H1 (cell line): ENCODE results near the gene GRHL3. TPM values are rescaled to one million over a fixed set of nuclear protein-coding genes. Genes with fewer than 3 reads are reported as not detected.
A peak's percentile ranks its signal among the peaks of the same experiment; 100 is the strongest.

Experiments
- CTCF ChIA-PET: fragments of 300-600 bp; sonication (Branson Sonifier 250); formaldehyde crosslinking; loops from one replicate; lab custom pipeline; 2021; ENCODE audit not compliant: partially characterized antibody; lab: Charles Lee
- POLR2A ChIA-PET: fragments of 300-600 bp; sonication (Branson Sonifier 250); formaldehyde crosslinking; loops from one replicate; lab custom pipeline; 2021; ENCODE audit warnings: inconsistent platforms; ENCODE audit not compliant: partially characterized antibody; lab: Charles Lee
- DNase-seq, 2 experiments: peaks; one replicate each; pipeline versions ENCODE4 v3.0.0 to v3.0.0-alpha.2; 2010 to 2022; ENCODE audit warnings: low spot score in 2 of 2, low read depth in 1 of 2, mixed read lengths in 1 of 2
- FAIRE-seq: peaks from 2 replicates; lab custom pipeline; 2011; peaks lifted over from hg19 to GRCh38; lab: Jason Lieb, UNC
- H2AFZ ChIP-seq: 2 replicates; pipeline ENCODE4 v1.8.1; 2012; ENCODE audit warnings: low read length, inconsistent platforms
- H2AK5ac ChIP-seq: 2 replicates; pipeline ENCODE4 v1.6.1; 2013; ENCODE audit warnings: low read depth, low read length
- H2BK120ac ChIP-seq: replicated peaks from 2 replicates; pipeline ENCODE3; 2013; ENCODE audit warnings: low read depth, low read length, inconsistent platforms
- H2BK12ac ChIP-seq: 2 replicates; pipeline ENCODE4 v1.6.1; 2013; ENCODE audit warnings: low read depth, low read length
- H2BK15ac ChIP-seq: 2 replicates; pipeline ENCODE4 v1.6.1; 2013; ENCODE audit warnings: low read length
- H2BK20ac ChIP-seq: 2 replicates; pipeline ENCODE4 v1.6.1; 2013; ENCODE audit warnings: low read length
- H2BK5ac ChIP-seq: 2 replicates; pipeline ENCODE4 v1.6.1; 2013; ENCODE audit warnings: low read depth, low read length
- H3K14ac ChIP-seq: 2 replicates; pipeline ENCODE4 v1.6.1; 2013; ENCODE audit warnings: inconsistent platforms; ENCODE audit not compliant: insufficient read length
- H3K18ac ChIP-seq: 2 replicates; pipeline ENCODE4 v1.6.1; 2013; ENCODE audit warnings: low read length; ENCODE audit errors: extremely low read depth
- H3K23ac ChIP-seq: 2 replicates; pipeline ENCODE4 v1.6.1; 2013; ENCODE audit warnings: inconsistent platforms; ENCODE audit not compliant: insufficient read length
- H3K23me2 ChIP-seq: 2 replicates; pipeline ENCODE4 v1.6.1; 2013; ENCODE audit warnings: low read depth, low read length
- H3K27ac ChIP-seq: 2 replicates; pipeline ENCODE4 v1.6.1; 2011; ENCODE audit warnings: low read depth, low read length, inconsistent platforms
- H3K27me3 ChIP-seq, 4 experiments: replicated peaks in 1 of 4; 1 replicate in 1 of 4; 2 replicates in 3 of 4; pipeline versions ENCODE4 v1.6.1 to v1.8.1; 2011 to 2013; ENCODE audit warnings: low read length in 3 of 4, mild to moderate bottlenecking in 3 of 4, inconsistent platforms in 2 of 4, mixed read lengths in 2 of 4, moderate library complexity in 1 of 4; ENCODE audit not compliant: control insufficient read depth in 3 of 4, insufficient read depth in 3 of 4; ENCODE audit errors: extremely low read depth in 1 of 4
- H3K36me3 ChIP-seq, 4 experiments: 2 replicates each; pipeline versions ENCODE4 v1.6.1 to v1.8.1; 2011 to 2013; ENCODE audit warnings: mild to moderate bottlenecking in 4 of 4, low read length in 3 of 4, moderate library complexity in 2 of 4, control low read depth in 1 of 4, inconsistent platforms in 1 of 4; ENCODE audit not compliant: insufficient read depth in 4 of 4, control insufficient read depth in 2 of 4
- H3K4ac ChIP-seq: replicated peaks from 2 replicates; pipeline ENCODE3; 2013; ENCODE audit warnings: low read length, low read depth, mixed read lengths, inconsistent platforms; ENCODE audit not compliant: insufficient read length
- H3K4me1 ChIP-seq, 4 experiments: replicated peaks in 1 of 4; 1 replicate in 1 of 4; 2 replicates in 3 of 4; pipeline versions ENCODE4 v1.6.1 to v1.8.1; 2011 to 2013; ENCODE audit warnings: low read length in 3 of 4, inconsistent platforms in 2 of 4, mixed read lengths in 1 of 4; ENCODE audit not compliant: insufficient read depth in 4 of 4, control insufficient read depth in 3 of 4
- H3K4me2 ChIP-seq, 2 experiments: 2 replicates each; pipeline versions ENCODE4 v1.6.1 to v1.8.1; 2011 to 2013; ENCODE audit warnings: low read depth in 2 of 2, low read length in 2 of 2, control low read depth in 1 of 2, inconsistent platforms in 1 of 2, mild to moderate bottlenecking in 1 of 2; ENCODE audit not compliant: insufficient read depth in 1 of 2
- H3K4me3 ChIP-seq, 4 experiments: fragments of 200-600, 300-600 bp in 1 of 4; sonication (generic), shearing (Covaris generic), sonication (Bioruptor Twin) in 1 of 4; 2 replicates each; pipeline versions ENCODE4 v1.5.1 to v1.8.1; 2011 to 2016; ENCODE audit warnings: low read length in 4 of 4, low read depth in 3 of 4, control low read depth in 2 of 4, inconsistent platforms in 2 of 4, mild to moderate bottlenecking in 2 of 4, mixed read lengths in 1 of 4, moderate library complexity in 1 of 4; ENCODE audit not compliant: insufficient read depth in 2 of 4; ENCODE audit errors: extremely low read depth in 1 of 4
- H3K56ac ChIP-seq: replicated peaks from 2 replicates; pipeline ENCODE3; 2013; ENCODE audit warnings: low read depth, mild to moderate bottlenecking, mixed read lengths, low read length, inconsistent platforms; ENCODE audit not compliant: insufficient read length
- H3K79me1 ChIP-seq: 2 replicates; pipeline ENCODE4 v1.6.1; 2013; ENCODE audit warnings: low read depth, low read length, control low read depth
- H3K79me2 ChIP-seq, 2 experiments: 2 replicates each; pipeline versions ENCODE4 v1.6.1 to v1.8.1; 2012 to 2013; ENCODE audit warnings: low read length in 2 of 2, mild to moderate bottlenecking in 2 of 2, inconsistent platforms in 1 of 2; ENCODE audit not compliant: insufficient read depth in 2 of 2, control insufficient read depth in 1 of 2
- H3K9ac ChIP-seq, 4 experiments: replicated peaks in 1 of 4; 1 replicate in 1 of 4; 2 replicates in 3 of 4; pipeline versions ENCODE4 v1.6.1 to v1.8.1; 2011 to 2013; ENCODE audit warnings: low read depth in 3 of 4, low read length in 3 of 4, control low read depth in 2 of 4, mild to moderate bottlenecking in 2 of 4, moderate library complexity in 2 of 4, inconsistent platforms in 1 of 4; ENCODE audit errors: extremely low read depth in 1 of 4
- H3K9me3 ChIP-seq, 2 experiments: 2 replicates each; pipeline versions ENCODE4 v1.6.1 to v1.8.1; 2012 to 2013; ENCODE audit warnings: mild to moderate bottlenecking in 2 of 2, moderate library complexity in 2 of 2, control low read depth in 1 of 2, inconsistent platforms in 1 of 2, low read depth in 1 of 2, low read length in 1 of 2, mixed read lengths in 1 of 2; ENCODE audit not compliant: insufficient read depth in 2 of 2
- H4K20me1 ChIP-seq, 2 experiments: replicated peaks in 1 of 2; 2 replicates each; pipeline versions ENCODE3 to v1.8.1; 2011 to 2013; ENCODE audit warnings: inconsistent platforms in 2 of 2, low read length in 2 of 2, mild to moderate bottlenecking in 1 of 2; ENCODE audit not compliant: insufficient read depth in 2 of 2, control insufficient read depth in 1 of 2
- H4K5ac ChIP-seq: 2 replicates; pipeline ENCODE4 v1.6.1; 2013; ENCODE audit warnings: low read length, low read depth, mixed read lengths, inconsistent platforms; ENCODE audit not compliant: insufficient read length
- H4K8ac ChIP-seq: 2 replicates; pipeline ENCODE4 v1.8.0; 2013; ENCODE audit warnings: mild to moderate bottlenecking, moderate library complexity, low read length, inconsistent platforms; ENCODE audit not compliant: insufficient read depth; ENCODE audit errors: extremely low read depth
- H4K91ac ChIP-seq: replicated peaks from 2 replicates; pipeline ENCODE3; 2013; ENCODE audit warnings: low read length, mixed read lengths, inconsistent platforms; ENCODE audit not compliant: insufficient read length
- ZNF274 ChIP-seq: IDR thresholded peaks from 2 replicates; pipeline ENCODE4 v1.7.0; 2012; ENCODE audit warnings: low read length, borderline replicate concordance; ENCODE audit errors: extremely low read depth
- WGBS, 2 experiments: shearing (Covaris generic) in 1 of 2; methylation state at CpG; one replicate each; pipeline versions ENCODE4 v1.1.6 to v1.1.7; 2013 to 2015; ENCODE audit warnings: low lambda C conversion rate in 2 of 2, mixed read lengths in 2 of 2, inconsistent platforms in 1 of 2, low coverage in 1 of 2, missing lambda C conversion rate in 1 of 2; ENCODE audit not compliant: insufficient replicate concordance in 2 of 2, insufficient coverage in 1 of 2, insufficient read length in 1 of 2; ENCODE audit errors: extremely low coverage in 1 of 2, missing lambda C conversion rate in 1 of 2; 5-methylcytosine and 5-hydroxymethylcytosine counted together
- polyA plus RNA-seq, 7 experiments: library from polyadenylated mRNA; depleted of rRNA in 3 of 7; stranded (reverse) in 5 of 7; unstranded in 2 of 7; fragments of >200 nt in 5 of 7; fragments of 200-250 nt in 2 of 7; gene quantifications; 1 replicate in 5 of 7; 2 replicates in 1 of 7; 4 replicates in 1 of 7; pipeline versions ENCODE4 v1.2.1 to v1.2.3, GENCODE V29; 2011 to 2013; ENCODE audit warnings: missing spikeins in 2 of 7, mixed read lengths in 2 of 7
- total RNA-seq: library from RNA; stranded (reverse); fragmentation: NEBNext Ultra II Directional; extraction: Animal tissue kit (Norgen Biotek cat#: 25700); gene quantifications from 2 replicates; pipeline ENCODE4 v1.2.1, GENCODE V29; 2021

GRHL3 gene
- total and polyA plus RNA-seq, 2 of the 8 experiments (the other 6 are each of a cell fraction or from before 2014, with no cell fraction given): 0.80 to 1.8 TPM

DNA sequence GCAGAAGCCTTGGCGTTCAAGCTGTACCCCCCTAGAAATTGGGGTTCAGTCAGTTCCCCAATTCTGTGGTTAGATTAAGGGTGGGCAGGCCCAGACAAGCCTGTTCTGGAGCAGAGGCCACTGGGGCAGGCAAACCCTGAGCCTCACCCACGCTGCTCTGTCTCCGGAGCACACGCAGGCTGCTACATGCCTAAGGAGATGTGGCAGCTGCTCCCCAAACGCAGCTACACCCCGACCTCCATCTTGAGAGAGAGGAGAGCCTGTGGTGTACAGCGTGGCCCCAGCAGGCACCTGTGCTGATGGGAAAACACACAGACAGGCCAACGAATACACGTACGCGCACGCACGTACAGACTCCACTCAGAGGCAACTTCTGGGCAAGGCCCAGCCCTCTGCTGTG is 33.9 kb upstream of the GRHL3 start:
- POLR2A ChIA-PET: no interaction called here
- no peak overlapping the region for H3K23ac ChIP-seq
- H2BK20ac ChIP-seq: peak overlapping the region; percentile 99
- DNase-seq: no peak
- H3K14ac ChIP-seq: no peak overlapping the region
- H3K9ac ChIP-seq: 0 out of 7 replicates have a peak overlapping the region, but pooled peaks of 1 of the 4 experiments have one; percentile 32
- no peaks in the 10 kb centered on the region; the same call in 1 of the 2 replicates for H3K23me2 ChIP-seq
- H4K8ac ChIP-seq: no peak overlapping the region
- H2AK5ac ChIP-seq: peak overlapping the region; percentile 79; the same call in 1 of the 2 replicates
- H3K36me3 ChIP-seq: no peaks in the 10 kb centered on the region
- CTCF ChIA-PET: interaction anchor here (1.4 to 7.2 kb wide), 5 partner anchors 20 to 107 kb away, joined by 3 to 39 read pairs (median 8); no protein-coding TSS in a partner anchor
- no peak for FAIRE-seq
- peak overlapping the region; percentile 84 for H4K91ac ChIP-seq
- peak overlapping the region; percentile 64; the same call in 1 of the 2 replicates for H3K18ac ChIP-seq
- peak overlapping the region; percentile 76 for H2BK15ac ChIP-seq
- no peak overlapping the region for H3K4me2 ChIP-seq
- H3K79me1 ChIP-seq: no peaks in the 10 kb centered on the region
- H2BK120ac ChIP-seq: no peak overlapping the region
- 0 out of 7 replicates have a peak, but pooled peaks cover 0 to 3% (median 0%) of the 10 kb centered on the region in 4 experiments for H3K27me3 ChIP-seq
- peak overlapping the region; percentile 97; the same call in 1 of the 2 replicates for H2BK5ac ChIP-seq
- H2AFZ ChIP-seq: no peak overlapping the region
- H4K20me1 ChIP-seq: no peaks in the 10 kb centered on the region
- H3K9me3 ChIP-seq: no peaks in the 10 kb centered on the region
- peak overlapping the region; percentile 97 for H2BK12ac ChIP-seq
- H3K56ac ChIP-seq: no peak overlapping the region
- WGBS, 2 experiments: 91% methylated on average over 13 of the region's 13 CpGs; no CpG with 5 or more reads in 1 of the 2 experiments
- no peak overlapping the region for H4K5ac ChIP-seq
- peaks cover 3 to 10% (median 7%) of the 10 kb centered on the region in 4 experiments; a peak in 6 of 7 replicates for H3K4me1 ChIP-seq
- TF ChIP-seq ZNF274: no peak
- H3K4me3 ChIP-seq: no peak overlapping the region
- no peaks in the 10 kb centered on the region for H3K79me2 ChIP-seq
- no peak overlapping the region for H3K4ac ChIP-seq
- H3K27ac ChIP-seq: no peak overlapping the region
